ENCODE data around the gene HOXD8. TPM values are rescaled to one million over a fixed set of nuclear protein-coding genes. Genes with fewer than 3 reads are reported as not detected.

The HOXD8 gene
- total and polyA plus RNA-seq, 9 of the 15 experiments (the other 6 are each of a cell fraction or from before 2014, with no cell fraction given), result 0.04 to 0.15 TPM; not detected in 7

GRCh38 chr2:176137252-176137580 lies 7.7 kb downstream of the HOXD8 start:
- H3K27ac ChIP-seq (ENCODE audit: extremely low read depth, low read depth, low read length), result no peak overlapping the region
- H4K20me1 ChIP-seq (replicated peaks; ENCODE audit: control insufficient read depth, insufficient read depth, low read length), result no peaks in the 10 kb centered on the region
- intact Hi-C loops (cut with micrococcal nuclease) (no loop called here), in situ Hi-C loops (cut with MboI) (loop anchor here (25.0 kb wide), 2 partner anchors 675 to 1625 kb away; no protein-coding TSS in a partner anchor)
- FAIRE-seq (no peak), DNase-seq (ENCODE audit: extremely low read depth in 1 of 4, low spot score in 3 of 4) (no peak), ATAC-seq (no peak)
- peaks cover 0 to 15% of the 10 kb centered on the region in 2 experiments; a peak in 2 of 5 replicates for H3K4me1 ChIP-seq (replicated peaks in 1 of 2; ENCODE audit: control insufficient read depth in 2 of 2, insufficient read depth in 2 of 2, low read length in 2 of 2)
- no peaks in the 10 kb centered on the region; the same call in 1 of the 2 replicates for H3K9me3 ChIP-seq (replicated peaks; ENCODE audit: control insufficient read depth, insufficient read depth, low read depth, low read length)
- no peak overlapping the region for H2AFZ ChIP-seq (ENCODE audit: low read depth, low read length)
- 3% methylated on average over 2 of the region's 2 CpGs for WGBS (ENCODE audit: insufficient coverage, low coverage, missing lambda C conversion rate)
- H3K9ac ChIP-seq (ENCODE audit: insufficient read depth in 1 of 2, low read depth in 2 of 2, low read length in 2 of 2), result no peak overlapping the region
- H3K4me3 ChIP-seq, result no peak overlapping the region
- no peaks in the 10 kb centered on the region for H3K9me1 ChIP-seq (ENCODE audit: control insufficient read depth, insufficient read depth, low read length)
- POLR2A ChIA-PET, result no interaction called here
- no peaks in the 10 kb centered on the region for H3K36me3 ChIP-seq (ENCODE audit: control insufficient read depth, insufficient read depth, low read length)
- H3K79me2 ChIP-seq (ENCODE audit: control insufficient read depth, insufficient read depth, low read length), result no peaks in the 10 kb centered on the region
- H3K4me2 ChIP-seq (ENCODE audit: insufficient read depth, low read length), result no peak overlapping the region
- peaks cover 36 to 63% of the 10 kb centered on the region in 2 experiments; a peak in 4 of 5 replicates for H3K27me3 ChIP-seq (ENCODE audit: control insufficient read depth in 2 of 2, insufficient read depth in 2 of 2, low read length in 2 of 2)
- CTCF ChIA-PET (ENCODE audit: low intra/inter-chr PET ratio), result interaction anchor here (1.2 kb wide), 1 partner anchor 417 kb away, joined by 3 read pairs; no protein-coding TSS in a partner anchor
- BruUV-seq (replicated peaks), result no TSS peak
- TF ChIP-seq SIN3B (IDR thresholded peaks at IDR 0.05; ENCODE audit: low read depth) (no peak), KLF10 (CRISPR knock-in tag; IDR thresholded peaks at IDR 0.05) (no peak), NONO (IDR thresholded peaks at IDR 0.05; ENCODE audit: low read depth in 2 of 2, low read length in 1 of 2) (no peak), ZNF174 (CRISPR knock-in tag; IDR thresholded peaks at IDR 0.05) (no peak), THAP12 (CRISPR knock-in tag; IDR thresholded peaks at IDR 0.05) (no peak), NFXL1 (CRISPR knock-in tag; IDR thresholded peaks at IDR 0.05) (no peak), ZKSCAN1 (IDR thresholded peaks at IDR 0.05; ENCODE audit: low read depth, low read length) (no peak), ZNF316 (IDR thresholded peaks at IDR 0.05) (no peak), ARID1B (IDR thresholded peaks at IDR 0.05) (no peak), VEZF1 (CRISPR knock-in tag; IDR thresholded peaks at IDR 0.05) (no peak), CHCHD3 (CRISPR knock-in tag; IDR thresholded peaks at IDR 0.05) (no peak), ZNF134 (CRISPR knock-in tag; conservative IDR thresholded peaks at IDR 0.05) (no peak), ZNF140 (CRISPR knock-in tag; IDR thresholded peaks at IDR 0.05) (no peak), TAF1 (IDR thresholded peaks at IDR 0.05; ENCODE audit: control insufficient read depth, extremely low read depth, insufficient read depth, low read length, severe bottlenecking) (no peak), ZKSCAN8 (CRISPR knock-in tag; IDR thresholded peaks at IDR 0.05) (no peak), IFI16 (CRISPR knock-in tag; IDR thresholded peaks at IDR 0.05) (no peak), WHSC1 (IDR thresholded peaks at IDR 0.05; ENCODE audit: low read length) (no peak)

Data from K562 (cell line).